ENCODE measurements around the gene MLX.

The MLX gene

GRCh38 chr17:42565523-42566214, 1.2 kb upstream of the MLX start:
- 90 to 94% methylated on average over 16 of the region's 16 CpGs for WGBS, 2 experiments
- Histone ChIP-seq H3K4me1 (ENCODE audit: control insufficient read depth, insufficient read depth, low read length) (peaks cover 18% of the 10 kb centered on the region), H3K27ac (ENCODE audit: insufficient read depth, low read depth, low read length, poor library complexity, severe bottlenecking) (no peak overlapping the region), H3K4me3 (ENCODE audit: insufficient read depth, low read depth, low read length) (no peak overlapping the region), H3K36me3 (ENCODE audit: control insufficient read depth, insufficient read depth, low read length) (peaks cover 19% of the 10 kb centered on the region), H3K9me3 (ENCODE audit: control insufficient read depth, low read length) (no peaks in the 10 kb centered on the region), H3K27me3 (ENCODE audit: control insufficient read depth, insufficient read depth, low read length, poor library complexity, severe bottlenecking) (no peaks in the 10 kb centered on the region)

GRCh38 chr17:42566215-42566882, 551 bp upstream of the MLX start:
- peaks cover 19% of the 10 kb centered on the region for H3K36me3 ChIP-seq (ENCODE audit: control insufficient read depth, insufficient read depth, low read length)
- WGBS, 2 experiments: 67% methylated on average over 28 of the region's 28 CpGs
- H3K4me3 ChIP-seq (ENCODE audit: insufficient read depth, low read depth, low read length): peak overlapping the region; percentile 80
- H3K27ac ChIP-seq (ENCODE audit: insufficient read depth, low read depth, low read length, poor library complexity, severe bottlenecking): peak overlapping the region; percentile 63
- no peaks in the 10 kb centered on the region for H3K9me3 ChIP-seq (ENCODE audit: control insufficient read depth, low read length)
- H3K27me3 ChIP-seq (ENCODE audit: control insufficient read depth, insufficient read depth, low read length, poor library complexity, severe bottlenecking): no peaks in the 10 kb centered on the region
- peaks cover 18% of the 10 kb centered on the region for H3K4me1 ChIP-seq (ENCODE audit: control insufficient read depth, insufficient read depth, low read length)

- WGBS, 2 experiments: 89% methylated on average over 12 to 14 of the region's 14 CpGs
- Histone ChIP-seq H3K4me3 (ENCODE audit: insufficient read depth, low read depth, low read length) (no peak overlapping the region), H3K27me3 (ENCODE audit: control insufficient read depth, insufficient read depth, low read length, poor library complexity, severe bottlenecking) (no peaks in the 10 kb centered on the region), H3K4me1 (ENCODE audit: control insufficient read depth, insufficient read depth, low read length) (peaks cover 10% of the 10 kb centered on the region), H3K9me3 (ENCODE audit: control insufficient read depth, low read length) (no peaks in the 10 kb centered on the region), H3K27ac (ENCODE audit: insufficient read depth, low read depth, low read length, poor library complexity, severe bottlenecking) (no peak overlapping the region), H3K36me3 (ENCODE audit: control insufficient read depth, insufficient read depth, low read length) (peaks cover 39% of the 10 kb centered on the region)
These were observed 1.6 kb downstream of the MLX start for GRCh38 chr17:42568341-42569111.

GRCh38 chr17:42571435-42572225, 4.7 kb downstream of the MLX start:
- peaks cover 49% of the 10 kb centered on the region for H3K36me3 ChIP-seq (ENCODE audit: control insufficient read depth, insufficient read depth, low read length)

GRCh38 chr17:42573095-42573494, 6.2 kb downstream of the MLX start:
- H3K27ac ChIP-seq (ENCODE audit: insufficient read depth, low read depth, low read length, poor library complexity, severe bottlenecking): no peak overlapping the region
- H3K4me1 ChIP-seq (ENCODE audit: control insufficient read depth, insufficient read depth, low read length): peaks cover 10% of the 10 kb centered on the region
- no peak overlapping the region for H3K4me3 ChIP-seq (ENCODE audit: insufficient read depth, low read depth, low read length)
- 95% methylated on average over 4 of the region's 4 CpGs for WGBS, 2 experiments
- peaks cover 49% of the 10 kb centered on the region for H3K36me3 ChIP-seq (ENCODE audit: control insufficient read depth, insufficient read depth, low read length)
- H3K27me3 ChIP-seq (ENCODE audit: control insufficient read depth, insufficient read depth, low read length, poor library complexity, severe bottlenecking): no peaks in the 10 kb centered on the region
- H3K9me3 ChIP-seq (ENCODE audit: control insufficient read depth, low read length): no peaks in the 10 kb centered on the region

More at GRCh38 chr17:42571435-42572225, 4.7 kb downstream of the MLX start:
- Histone ChIP-seq H3K9me3 (ENCODE audit: control insufficient read depth, low read length) (no peaks in the 10 kb centered on the region), H3K27ac (ENCODE audit: insufficient read depth, low read depth, low read length, poor library complexity, severe bottlenecking) (no peak overlapping the region), H3K27me3 (ENCODE audit: control insufficient read depth, insufficient read depth, low read length, poor library complexity, severe bottlenecking) (no peaks in the 10 kb centered on the region), H3K4me1 (ENCODE audit: control insufficient read depth, insufficient read depth, low read length) (peaks cover 9% of the 10 kb centered on the region), H3K4me3 (ENCODE audit: insufficient read depth, low read depth, low read length) (no peak overlapping the region)
- WGBS, 2 experiments: 95 to 97% methylated on average over 10 to 12 of the region's 12 CpGs

- H3K27ac ChIP-seq (ENCODE audit: insufficient read depth, low read depth, low read length, poor library complexity, severe bottlenecking): no peak overlapping the region
- no peaks in the 10 kb centered on the region for H3K27me3 ChIP-seq (ENCODE audit: control insufficient read depth, insufficient read depth, low read length, poor library complexity, severe bottlenecking)
- H3K4me1 ChIP-seq (ENCODE audit: control insufficient read depth, insufficient read depth, low read length): peaks cover 10% of the 10 kb centered on the region
- WGBS, 2 experiments: 92 to 94% methylated on average over 3 of the region's 3 CpGs
- no peak overlapping the region for H3K4me3 ChIP-seq (ENCODE audit: insufficient read depth, low read depth, low read length)
- no peaks in the 10 kb centered on the region for H3K9me3 ChIP-seq (ENCODE audit: control insufficient read depth, low read length)
- H3K36me3 ChIP-seq (ENCODE audit: control insufficient read depth, insufficient read depth, low read length): peaks cover 37% of the 10 kb centered on the region
These were observed 7.6 kb downstream of the MLX start for GRCh38 chr17:42574463-42574862.

- Histone ChIP-seq H3K36me3 (ENCODE audit: control insufficient read depth, insufficient read depth, low read length) (peaks cover 36% of the 10 kb centered on the region), H3K9me3 (ENCODE audit: control insufficient read depth, low read length) (no peaks in the 10 kb centered on the region), H3K4me3 (ENCODE audit: insufficient read depth, low read depth, low read length) (peak overlapping the region; percentile 87), H3K4me1 (ENCODE audit: control insufficient read depth, insufficient read depth, low read length) (peaks cover 10% of the 10 kb centered on the region), H3K27ac (ENCODE audit: insufficient read depth, low read depth, low read length, poor library complexity, severe bottlenecking) (no peak overlapping the region), H3K27me3 (ENCODE audit: control insufficient read depth, insufficient read depth, low read length, poor library complexity, severe bottlenecking) (no peaks in the 10 kb centered on the region)
- 4% methylated on average over 18 of the region's 18 CpGs for WGBS, 2 experiments
These were observed 10.2 kb downstream of the MLX start for GRCh38 chr17:42577140-42577531.

- Histone ChIP-seq H3K27ac (ENCODE audit: insufficient read depth, low read depth, low read length, poor library complexity, severe bottlenecking) (peak within 1 kb of the TSS; percentile 77), H3K4me1 (ENCODE audit: control insufficient read depth, insufficient read depth, low read length) (peaks cover 10% of the 10 kb centered on the region), H3K36me3 (ENCODE audit: control insufficient read depth, insufficient read depth, low read length) (peaks cover 37% of the 10 kb centered on the region), H3K9me3 (ENCODE audit: control insufficient read depth, low read length) (no peaks in the 10 kb centered on the region), H3K27me3 (ENCODE audit: control insufficient read depth, insufficient read depth, low read length, poor library complexity, severe bottlenecking) (no peaks in the 10 kb centered on the region), H3K4me3 (ENCODE audit: insufficient read depth, low read depth, low read length) (peak within 1 kb of the TSS; percentile 87)
- WGBS, 2 experiments: 0 to 1% methylated on average over 52 of the region's 52 CpGs
These were observed 10.8 kb downstream of the MLX start, which contains the start of gene PSMC3IP for GRCh38 chr17:42577532-42578281. TSS of gene PSMC3IP (minus strand) at chr17:42577729. CDS start at chr17:42577686, 43 bp downstream.

- no peaks in the 10 kb centered on the region for H3K9me3 ChIP-seq (ENCODE audit: control insufficient read depth, low read length)
- peaks cover 10% of the 10 kb centered on the region for H3K4me1 ChIP-seq (ENCODE audit: control insufficient read depth, insufficient read depth, low read length)
- WGBS, 2 experiments: 1 to 2% methylated on average over 20 of the region's 20 CpGs
- peak overlapping the region; percentile 77 for H3K27ac ChIP-seq (ENCODE audit: insufficient read depth, low read depth, low read length, poor library complexity, severe bottlenecking)
- H3K36me3 ChIP-seq (ENCODE audit: control insufficient read depth, insufficient read depth, low read length): peaks cover 37% of the 10 kb centered on the region
- peak overlapping the region; percentile 87 for H3K4me3 ChIP-seq (ENCODE audit: insufficient read depth, low read depth, low read length)
- no peaks in the 10 kb centered on the region for H3K27me3 ChIP-seq (ENCODE audit: control insufficient read depth, insufficient read depth, low read length, poor library complexity, severe bottlenecking)
These were observed 11.5 kb downstream of the MLX start for GRCh38 chr17:42578282-42578869.

Measured in ectodermal cell (in vitro differentiated cells).